OCI-LY1 (cell line): ENCODE measurements around the gene ELMO1.

Experiments
- EZH2 ChIP-seq: fragments of 200-600 bp; sonication (generic), shearing (Covaris generic); IDR thresholded peaks from 2 replicates; pipeline ENCODE4 v1.8.0; 2017; ENCODE audit warnings: borderline replicate concordance, mixed run types, mild to moderate bottlenecking, antibody characterized with exemption, low read length, moderate library complexity, mixed read lengths
- TF ChIP-seq, protein P1 (sequence below): fragments of 200-600 bp; sonication (generic), shearing (Covaris generic); IDR thresholded peaks from 2 replicates; pipeline ENCODE4 v1.5.1; 2017; ENCODE audit warnings: mild to moderate bottlenecking, antibody characterized with exemption, low read length, moderate library complexity, mixed read lengths

DNA sequence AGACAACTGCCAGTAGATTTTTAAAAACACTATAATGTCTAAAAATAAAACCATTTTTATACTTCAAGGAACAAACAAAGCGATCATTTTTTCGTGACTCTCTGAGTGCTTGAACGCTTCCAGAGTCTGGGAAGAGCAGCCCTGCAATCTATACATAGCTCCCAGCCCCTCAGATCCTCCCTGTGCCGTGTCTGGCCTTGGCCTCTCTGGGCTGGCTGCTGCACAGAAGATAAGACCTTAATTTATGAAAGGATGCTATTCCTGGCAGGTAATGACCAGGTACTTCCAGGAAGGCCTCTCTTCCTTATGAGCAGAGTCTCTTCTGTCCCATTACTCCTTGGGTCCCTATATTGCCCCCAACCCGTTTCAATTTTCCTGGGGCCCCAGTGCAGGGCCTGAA, 523.5 kb downstream of the ELMO1 start:
- TF ChIP-seq, protein P1, sequence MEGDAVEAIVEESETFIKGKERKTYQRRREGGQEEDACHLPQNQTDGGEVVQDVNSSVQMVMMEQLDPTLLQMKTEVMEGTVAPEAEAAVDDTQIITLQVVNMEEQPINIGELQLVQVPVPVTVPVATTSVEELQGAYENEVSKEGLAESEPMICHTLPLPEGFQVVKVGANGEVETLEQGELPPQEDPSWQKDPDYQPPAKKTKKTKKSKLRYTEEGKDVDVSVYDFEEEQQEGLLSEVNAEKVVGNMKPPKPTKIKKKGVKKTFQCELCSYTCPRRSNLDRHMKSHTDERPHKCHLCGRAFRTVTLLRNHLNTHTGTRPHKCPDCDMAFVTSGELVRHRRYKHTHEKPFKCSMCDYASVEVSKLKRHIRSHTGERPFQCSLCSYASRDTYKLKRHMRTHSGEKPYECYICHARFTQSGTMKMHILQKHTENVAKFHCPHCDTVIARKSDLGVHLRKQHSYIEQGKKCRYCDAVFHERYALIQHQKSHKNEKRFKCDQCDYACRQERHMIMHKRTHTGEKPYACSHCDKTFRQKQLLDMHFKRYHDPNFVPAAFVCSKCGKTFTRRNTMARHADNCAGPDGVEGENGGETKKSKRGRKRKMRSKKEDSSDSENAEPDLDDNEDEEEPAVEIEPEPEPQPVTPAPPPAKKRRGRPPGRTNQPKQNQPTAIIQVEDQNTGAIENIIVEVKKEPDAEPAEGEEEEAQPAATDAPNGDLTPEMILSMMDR: no peak
- no peak for TF ChIP-seq EZH2
